Kasumi-1 (cell line): ENCODE measurements around the gene LCE1E.

Experiments used
- DNase-seq, 2 experiments: peaks; one replicate each; lab custom pipeline; 2025; lab: John Stamatoyannopoulos, UW

Gene LCE1E

DNA sequence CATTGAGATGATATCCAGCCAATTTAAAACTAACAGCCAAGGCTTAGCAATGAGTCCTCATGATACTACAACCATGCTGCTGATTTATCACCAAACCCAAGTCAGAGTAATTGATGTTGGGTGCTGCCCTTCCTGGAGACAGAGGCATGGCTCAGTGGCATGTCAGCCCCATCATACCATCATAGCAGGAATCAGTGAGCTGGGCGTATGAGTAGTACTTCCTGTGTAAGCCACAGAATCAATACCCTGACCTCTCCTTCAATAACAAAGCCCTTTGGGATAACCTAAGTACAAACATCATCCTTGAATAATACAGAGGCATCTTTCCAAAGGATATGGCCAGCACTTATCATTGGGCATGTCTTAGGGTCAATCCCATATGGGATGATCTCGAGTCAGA, 3.0 kb upstream of the LCE1E start:
- no peak for DNase-seq

DNA sequence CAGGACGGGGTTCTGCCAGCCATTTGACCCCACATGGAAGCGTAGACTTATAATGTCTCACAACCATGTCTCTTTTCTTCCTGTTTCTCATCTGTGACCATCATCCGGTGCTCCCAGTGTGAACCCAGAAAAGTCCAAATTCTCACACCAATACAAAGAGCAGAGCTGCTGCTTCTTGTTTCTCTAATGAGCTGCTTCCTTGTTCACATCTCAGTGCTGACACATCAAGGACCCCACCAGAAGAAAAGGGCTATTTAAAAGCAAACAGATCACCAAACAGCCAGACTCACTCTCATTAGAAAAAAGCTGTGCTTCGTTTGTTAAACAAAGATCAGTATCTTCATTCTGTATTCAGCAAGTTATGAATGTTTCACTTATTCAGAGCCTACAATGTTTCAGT, 9.6 kb downstream of the LCE1E start:
- DNase-seq = no peak

DNA sequence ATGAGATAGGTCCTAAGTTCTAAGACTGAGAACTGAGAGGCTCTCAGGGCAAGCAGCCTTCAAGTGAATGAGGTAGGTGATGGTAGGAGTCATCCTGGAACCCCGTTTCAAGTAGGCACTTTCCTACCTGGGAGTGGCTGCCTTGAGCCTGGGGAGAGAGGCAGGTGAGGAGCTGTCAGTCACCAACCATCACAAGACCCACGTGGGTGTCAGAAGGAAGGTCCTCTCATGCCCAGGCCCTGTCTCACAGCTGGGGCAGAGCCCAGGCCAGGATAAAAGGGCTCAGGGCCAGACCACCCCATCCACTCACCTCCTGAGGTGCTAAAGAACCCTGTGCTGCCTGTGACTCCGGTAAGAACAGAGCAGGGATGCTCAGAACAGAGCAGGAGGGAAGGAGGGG, 10.4 kb downstream of the LCE1E start, which contains the start of gene LCE1D:
LCE1D (plus strand) TSS at position 301 of the 400 bp plus-strand sequence. CDS start 1,074 bp downstream, outside the sequence.
- DNase-seq = no peak

DNA sequence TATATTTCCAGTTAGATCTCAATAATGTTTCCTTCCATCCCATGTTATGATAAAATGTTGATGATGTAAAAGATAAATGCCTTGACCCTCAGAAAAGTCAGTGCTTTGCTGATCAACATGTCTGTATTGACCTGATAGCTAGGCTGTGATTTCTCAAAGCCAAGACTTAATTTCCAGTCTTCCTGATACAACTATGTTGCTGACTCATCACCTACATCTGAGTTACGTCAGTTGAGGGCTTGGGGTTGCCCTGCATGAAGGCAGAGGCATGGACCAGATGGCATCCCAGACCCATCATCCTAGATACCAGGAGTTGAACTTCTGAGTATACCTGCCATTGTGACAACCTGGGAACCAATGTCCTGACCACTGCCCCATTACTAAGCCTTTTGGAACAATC, 15.3 kb downstream of the LCE1E start:
- DNase-seq = no peak

DNA sequence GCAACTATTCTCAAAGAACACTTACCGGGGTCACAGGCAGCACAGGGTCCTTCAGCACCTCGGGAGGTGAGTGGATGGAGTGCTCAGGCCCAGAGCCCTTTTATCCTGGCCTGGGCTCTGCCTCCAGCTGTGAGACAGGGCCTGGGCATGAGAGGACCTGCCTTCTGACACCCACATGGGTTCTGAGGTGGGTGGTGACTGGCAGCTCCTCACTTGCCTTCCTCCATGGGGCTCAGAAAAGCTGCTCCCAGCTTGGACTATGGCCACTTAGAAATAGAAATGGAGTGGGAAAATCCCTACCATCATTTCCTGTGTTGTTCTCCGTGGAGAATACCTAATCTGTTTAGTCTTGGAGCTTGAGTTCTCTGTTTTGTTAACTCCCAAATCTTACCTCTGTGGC, 20.5 kb downstream of the LCE1E start, which contains the start of gene LCE1C:
LCE1C (minus strand) TSS at position 76 of the 400 bp plus-strand sequence. CDS start 1,173 bp downstream, outside the sequence.
- no peak for DNase-seq

DNA sequence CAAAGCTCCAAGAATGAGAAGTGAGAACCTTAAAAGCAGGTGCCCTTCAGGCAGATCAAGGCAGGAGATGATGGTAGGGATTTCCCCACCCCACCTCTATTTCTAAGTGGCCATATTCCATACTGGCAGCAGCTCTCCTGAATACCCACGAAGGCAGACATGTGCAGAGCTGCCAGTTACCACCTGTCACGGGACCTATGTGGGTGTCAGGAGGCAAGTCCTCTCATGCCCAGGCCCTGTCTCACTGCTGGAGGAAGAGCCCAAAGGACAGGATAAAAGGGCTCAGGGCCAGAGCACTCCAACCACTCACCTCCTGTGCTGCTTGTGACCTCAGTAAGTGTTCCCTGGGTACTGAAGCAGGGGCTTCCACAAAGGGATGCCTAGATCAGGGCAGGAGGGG, 25.0 kb downstream of the LCE1E start:
- no peak for DNase-seq

DNA sequence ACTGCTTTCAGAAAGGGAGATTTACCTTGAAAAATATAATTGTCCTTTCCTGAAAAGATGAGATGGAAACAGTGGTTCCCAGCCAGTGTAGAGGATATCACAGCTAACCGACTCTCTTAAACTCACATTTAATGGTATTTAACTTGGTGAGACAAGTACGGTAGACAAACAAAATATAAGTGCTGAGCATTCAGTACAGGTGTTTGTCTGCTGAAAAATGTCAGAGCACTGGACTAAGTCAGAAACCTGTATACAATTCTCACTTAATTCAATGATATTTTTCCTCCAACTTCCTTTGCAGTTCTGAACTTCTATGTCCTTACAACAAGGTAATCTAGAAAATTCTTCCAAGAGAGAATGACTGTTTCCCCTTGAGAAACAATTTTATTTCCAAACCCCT, 25.6 kb downstream of the LCE1E start, which contains the start of gene LCE1B:
LCE1B (plus strand) TSS at position 301 of the 400 bp plus-strand sequence. CDS start 476 bp downstream, outside the sequence.
- no peak for DNase-seq

DNA sequence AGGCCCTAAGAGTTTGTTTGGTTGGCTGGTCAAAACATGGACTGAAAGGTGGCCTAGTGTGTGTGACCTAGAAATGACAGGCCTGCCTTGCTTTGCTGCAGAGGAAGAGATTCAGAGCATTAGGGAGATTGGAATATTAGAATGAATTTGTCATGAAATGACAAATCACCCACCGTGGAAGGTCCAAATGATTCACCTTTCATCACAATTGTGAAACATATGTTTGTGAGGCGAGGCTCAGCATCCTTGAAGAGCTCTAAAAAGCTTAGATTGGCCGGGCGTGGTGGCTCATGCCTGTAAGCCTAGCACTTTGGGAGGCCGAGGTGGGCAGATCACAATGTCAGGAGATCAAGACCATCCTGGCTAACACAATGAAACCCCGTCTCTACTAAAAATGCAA, 31.3 kb downstream of the LCE1E start:
- DNase-seq = no peak

DNA sequence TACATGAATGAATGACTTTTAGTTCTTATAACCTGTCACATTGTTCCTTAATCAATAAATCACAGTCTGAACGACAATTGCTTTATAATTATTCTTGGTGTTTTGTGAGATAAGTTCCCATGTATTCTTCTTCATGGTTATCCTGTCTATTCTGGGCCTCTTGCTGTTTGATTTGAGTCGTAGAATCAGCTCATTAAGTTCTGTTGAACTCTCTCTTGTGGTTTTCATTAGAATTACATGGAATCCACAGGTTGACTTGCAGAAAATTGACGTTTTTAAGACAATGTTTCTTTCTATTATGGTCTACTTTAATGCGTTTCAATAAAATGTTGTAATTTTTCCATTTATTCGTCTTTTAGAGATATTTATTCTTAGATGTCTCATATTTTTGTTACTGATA, 37.2 kb downstream of the LCE1E start:
- no peak for DNase-seq

DNA sequence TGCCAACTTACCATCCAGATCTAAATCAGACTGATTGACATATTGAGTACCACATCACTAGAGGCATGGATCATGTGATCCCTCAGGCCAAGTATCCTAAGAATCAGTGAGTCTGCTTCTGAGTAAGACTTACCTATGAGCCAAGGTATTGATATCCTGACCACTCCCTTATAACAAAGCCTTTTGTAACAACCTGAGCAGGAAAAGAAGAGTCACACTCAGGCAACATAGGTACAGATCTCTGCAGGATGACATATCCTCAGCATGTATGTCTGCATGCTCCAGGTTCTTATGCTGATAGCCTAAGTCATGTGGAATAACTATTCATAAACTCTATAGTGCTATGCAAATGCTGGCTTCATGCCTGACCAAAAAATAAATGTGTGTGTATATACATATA, 38.9 kb downstream of the LCE1E start:
- no peak for DNase-seq

DNA sequence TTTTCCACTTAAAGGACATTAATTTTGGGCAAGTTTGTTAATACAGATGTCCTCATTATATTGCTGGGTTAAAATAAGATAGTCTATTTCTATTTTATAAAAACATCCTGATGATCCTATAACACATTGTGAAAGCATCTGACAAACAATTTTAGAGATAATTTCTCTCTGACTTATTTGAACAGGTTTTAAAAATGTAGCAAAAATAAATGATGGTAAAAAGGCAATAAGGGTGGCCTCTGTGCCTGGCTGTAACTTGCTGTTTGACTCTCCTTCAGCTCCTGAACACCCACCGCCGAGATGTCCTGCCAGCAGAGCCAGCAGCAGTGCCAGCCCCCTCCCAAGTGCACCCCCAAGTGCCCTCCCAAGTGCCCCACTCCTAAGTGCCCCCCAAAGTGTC, 41.1 kb downstream of the LCE1E start, which contains the start of gene LCE1A:
LCE1A (plus strand) TSS at position 301 of the 400 bp plus-strand sequence; CDS start at position 301, 0 bp downstream.
- DNase-seq = no peak

DNA sequence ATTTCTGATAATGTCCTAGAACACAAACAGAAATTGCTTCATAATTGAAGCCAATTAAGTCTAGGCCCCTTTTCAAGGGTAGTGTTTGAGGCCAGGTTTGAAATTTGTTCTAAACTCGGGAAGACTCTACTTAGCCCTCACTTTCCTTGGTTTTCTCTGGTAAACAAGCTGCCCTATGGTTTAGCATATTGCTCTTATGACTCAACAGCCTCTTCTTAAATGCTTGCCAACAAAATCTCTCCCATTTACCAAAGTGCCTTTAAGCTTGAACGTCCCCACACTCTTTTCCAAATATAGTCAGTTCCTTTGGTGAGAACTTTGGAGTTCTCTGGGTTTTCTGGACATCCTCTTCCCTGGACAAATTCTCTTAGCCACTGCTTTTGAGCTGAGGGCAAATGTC, 50.8 kb downstream of the LCE1E start:
- no peak for DNase-seq
